NCI-H2196 treated with DMSO at 0.1 percent for 48 hours (cell line): ENCODE measurements around the gene RPL5.
A peak's percentile ranks its signal among the peaks of the same experiment; 100 is the strongest.
"Not testable (repeated sequence)": the region's sequence is repeated elsewhere in the genome, so short reads cannot be mapped to it uniquely, and the experiment has no call there.

Source experiments
- DNase-seq: peaks from one replicate; lab custom pipeline; 2025; ENCODE audit not compliant: unreplicated experiment; lab: John Stamatoyannopoulos, UW

The RPL5 gene

DNA sequence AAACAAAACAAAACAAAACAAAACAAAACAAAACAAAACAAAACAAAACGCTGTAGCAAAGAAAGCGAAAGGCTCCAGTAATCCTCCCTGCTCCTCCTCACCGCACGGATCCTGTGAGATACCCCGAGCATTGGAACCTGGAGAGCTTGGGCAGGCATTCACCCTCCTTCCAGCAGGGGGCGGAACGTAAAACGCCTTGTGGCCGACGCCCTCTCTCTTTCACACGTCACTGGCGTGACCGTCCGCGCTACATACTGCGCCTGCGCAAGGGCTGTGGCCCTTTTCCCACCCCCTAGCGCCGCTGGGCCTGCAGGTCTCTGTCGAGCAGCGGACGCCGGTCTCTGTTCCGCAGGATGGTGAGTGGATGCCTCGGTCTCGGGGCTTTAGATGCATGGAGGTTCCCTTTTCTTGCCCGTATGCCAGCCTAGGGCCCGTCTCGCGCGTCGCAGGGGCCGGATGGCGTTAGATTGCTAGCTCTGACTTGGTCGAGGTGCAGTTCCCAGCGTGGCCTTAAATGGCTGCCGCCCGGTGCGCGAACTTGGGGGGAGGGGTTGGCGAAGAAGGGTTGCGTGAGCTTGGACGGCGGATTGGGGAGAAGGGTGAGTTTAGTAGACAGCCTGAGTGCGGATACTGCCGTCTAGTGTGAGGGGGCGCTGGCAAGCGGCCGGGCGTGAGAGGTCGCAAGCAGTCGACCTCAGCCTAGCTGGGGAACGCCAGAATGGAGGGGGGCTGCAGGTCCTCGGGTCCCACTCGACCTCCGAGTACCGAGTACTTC lies at the start of gene RPL5:
Gene RPL5, plus strand, starts transcription at position 279 of the 775 bp plus-strand sequence. Its CDS starts 75 bp downstream, at position 354.
- peak; percentile 95 for DNase-seq

DNA sequence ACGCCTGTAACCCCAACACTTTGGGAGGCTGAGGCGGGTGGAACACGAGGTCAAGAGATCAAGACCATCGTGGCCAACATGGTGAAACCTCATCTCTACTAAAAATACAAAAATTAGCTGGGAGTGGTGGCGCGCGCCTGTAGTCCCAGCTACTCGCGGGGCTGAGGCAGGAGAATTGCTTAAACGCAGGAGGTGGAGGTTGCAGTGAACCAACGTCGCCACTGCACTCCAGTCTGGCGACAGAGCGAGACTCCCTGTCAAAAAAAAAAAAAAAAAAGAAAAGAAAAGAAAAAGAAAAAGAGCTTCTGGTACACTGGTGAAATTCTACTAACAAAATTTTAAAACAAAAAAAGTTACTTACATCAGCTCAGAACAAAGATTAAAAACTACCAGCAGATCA lies 48.3 kb upstream of the RPL5 start:
- not testable (repeated sequence) for DNase-seq

DNA sequence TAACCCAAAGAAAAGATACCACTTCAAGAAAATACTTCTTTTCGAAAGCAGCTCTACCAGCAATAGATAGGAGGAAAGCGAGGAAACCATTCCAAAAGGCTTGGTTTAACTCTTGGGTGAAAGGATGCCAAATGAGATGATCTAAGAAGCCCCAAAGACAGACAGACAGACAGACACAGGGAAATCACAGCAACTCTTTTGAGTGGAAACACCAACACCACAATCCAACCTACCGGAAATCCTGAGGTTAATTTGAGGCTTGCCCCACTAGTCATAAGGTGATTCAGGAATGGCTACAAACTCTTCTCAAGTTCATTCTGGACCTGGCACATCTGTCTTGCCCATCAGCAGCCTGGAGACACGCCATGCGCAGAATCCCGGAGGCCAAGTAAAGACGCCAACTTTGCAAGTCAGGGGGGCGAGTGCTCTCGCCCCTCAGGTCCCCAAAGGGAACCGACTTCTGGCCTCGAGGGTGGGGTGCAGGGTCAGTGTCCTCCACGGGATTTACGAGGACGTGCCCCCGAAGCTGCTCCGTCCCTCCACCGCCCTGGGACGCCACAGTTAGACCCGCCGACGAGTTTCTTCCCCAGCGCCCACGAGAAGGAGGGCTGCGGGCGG lies 47.7 kb upstream of the RPL5 start:
- DNase-seq, result no peak

DNA sequence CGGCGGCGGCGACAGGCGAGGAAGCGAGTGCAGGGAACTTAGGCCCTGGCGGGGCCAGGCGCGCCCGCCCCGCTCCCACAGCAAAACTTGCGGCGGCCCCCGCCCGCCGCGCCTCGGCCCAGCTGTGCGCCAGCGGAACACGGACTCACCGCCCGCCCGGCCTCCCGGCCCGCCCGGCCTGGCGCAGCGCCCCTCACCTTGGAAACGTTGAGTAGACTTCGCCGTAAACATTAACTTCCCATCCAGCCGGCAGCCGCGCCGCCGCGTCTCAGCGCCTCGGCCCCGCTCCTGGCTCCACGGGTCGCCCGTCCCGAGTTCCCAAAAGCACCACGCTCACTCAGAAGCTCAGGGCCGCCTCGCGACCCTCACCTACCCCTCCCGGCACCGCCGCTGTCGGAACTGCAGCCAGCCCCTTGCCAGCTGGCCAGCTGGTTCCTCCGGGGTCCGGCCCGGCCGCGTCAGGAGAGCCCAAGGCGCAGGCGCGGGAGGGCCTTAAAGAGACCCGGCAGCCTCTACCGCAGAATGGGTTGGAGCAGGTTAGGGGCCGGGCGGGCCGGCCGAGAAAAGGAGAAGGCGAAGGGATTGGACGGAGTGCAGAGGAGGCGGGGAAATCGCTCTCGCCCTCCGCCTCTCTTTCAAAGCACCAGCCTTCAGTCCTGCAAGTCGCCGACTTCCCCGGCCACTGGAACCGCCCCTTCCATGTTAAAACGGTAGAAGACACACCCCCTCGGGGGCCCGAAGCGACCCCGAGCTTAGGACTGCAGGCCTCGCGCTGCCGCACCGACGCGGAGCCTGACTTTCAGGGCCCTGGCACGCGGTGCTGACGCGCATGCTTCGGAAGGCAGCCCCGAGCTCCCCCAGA lies 47.0 kb upstream of the RPL5 start, which contains the start of gene EVI5:
Gene EVI5, minus strand, starts transcription at position 470 of the 862 bp plus-strand sequence. CDS start 48,562 bp downstream, outside the sequence.
- DNase-seq, result peak; percentile 95

DNA sequence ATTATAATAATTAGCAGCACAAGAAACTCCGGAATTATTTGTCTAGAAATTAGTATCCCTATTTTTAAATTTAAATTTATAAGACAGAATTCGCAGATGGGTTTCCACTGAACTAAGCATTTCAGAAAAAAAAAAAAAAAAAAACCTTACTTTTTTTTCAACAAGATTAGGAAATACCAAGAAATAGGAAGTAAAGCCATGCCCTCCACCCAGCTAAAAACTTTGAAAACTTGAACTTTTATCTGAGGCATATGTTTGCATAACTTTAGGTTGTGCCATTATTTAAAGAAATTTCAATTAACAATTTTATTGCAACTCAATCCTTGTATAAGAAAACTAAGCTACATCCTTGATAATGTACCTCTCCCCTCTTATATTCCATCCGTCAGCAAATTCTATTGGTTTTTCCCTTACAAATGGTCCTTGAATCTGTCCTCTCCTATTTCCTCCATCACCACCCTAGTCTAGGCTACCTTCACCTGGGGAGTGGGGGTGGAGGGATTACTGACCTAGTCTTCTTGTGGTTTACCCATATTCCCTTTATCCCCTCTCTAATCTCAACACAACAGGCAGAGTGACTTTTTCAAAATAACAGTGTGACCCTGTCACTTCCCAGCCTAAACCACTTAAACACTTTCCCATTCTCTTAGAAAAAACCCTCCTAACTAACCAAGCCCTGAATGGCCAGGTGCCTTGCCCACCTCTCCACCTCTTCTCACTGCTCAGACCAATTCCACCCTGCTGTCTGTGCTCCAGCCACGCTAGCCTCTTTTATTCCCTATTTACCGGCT lies 45.5 kb upstream of the RPL5 start:
- DNase-seq, result no peak

DNA sequence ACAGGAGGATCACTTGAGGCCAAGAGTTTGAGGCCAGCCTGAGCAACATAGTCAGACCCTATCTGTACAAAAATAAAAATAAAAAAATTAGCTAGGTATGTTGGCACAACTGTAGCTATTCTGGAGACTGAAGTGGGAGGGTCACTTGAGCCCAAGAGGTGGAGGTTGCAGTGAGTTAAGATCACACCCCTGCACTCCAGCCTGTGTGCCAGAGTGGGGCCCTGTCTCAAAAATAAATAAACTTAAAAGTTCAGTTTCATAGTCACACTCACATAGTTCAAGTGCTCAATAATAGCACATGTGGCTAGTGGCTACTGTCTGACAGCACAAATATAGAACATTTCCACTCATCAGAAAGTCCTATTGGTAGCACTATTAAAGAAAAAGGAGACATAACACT lies 41.8 kb upstream of the RPL5 start:
- DNase-seq, result no peak

DNA sequence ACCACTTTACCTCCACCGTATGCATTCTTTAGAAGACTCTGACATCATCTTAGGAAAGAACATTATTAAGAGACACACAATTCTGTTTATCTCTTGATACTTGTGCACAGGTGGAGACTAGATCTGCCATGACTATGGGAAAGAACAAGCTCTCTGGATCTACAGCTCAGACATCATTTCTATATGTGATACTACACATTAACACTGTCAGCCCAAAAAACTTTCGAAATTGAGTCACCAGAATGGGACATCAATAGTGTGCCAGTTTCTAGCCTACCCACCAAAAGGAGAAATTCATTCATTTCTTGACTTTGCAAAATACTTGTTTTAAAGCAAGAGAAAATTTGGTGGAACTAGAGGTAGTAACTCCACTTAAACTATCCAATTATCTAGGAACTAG lies 41.0 kb upstream of the RPL5 start:
- no peak for DNase-seq

DNA sequence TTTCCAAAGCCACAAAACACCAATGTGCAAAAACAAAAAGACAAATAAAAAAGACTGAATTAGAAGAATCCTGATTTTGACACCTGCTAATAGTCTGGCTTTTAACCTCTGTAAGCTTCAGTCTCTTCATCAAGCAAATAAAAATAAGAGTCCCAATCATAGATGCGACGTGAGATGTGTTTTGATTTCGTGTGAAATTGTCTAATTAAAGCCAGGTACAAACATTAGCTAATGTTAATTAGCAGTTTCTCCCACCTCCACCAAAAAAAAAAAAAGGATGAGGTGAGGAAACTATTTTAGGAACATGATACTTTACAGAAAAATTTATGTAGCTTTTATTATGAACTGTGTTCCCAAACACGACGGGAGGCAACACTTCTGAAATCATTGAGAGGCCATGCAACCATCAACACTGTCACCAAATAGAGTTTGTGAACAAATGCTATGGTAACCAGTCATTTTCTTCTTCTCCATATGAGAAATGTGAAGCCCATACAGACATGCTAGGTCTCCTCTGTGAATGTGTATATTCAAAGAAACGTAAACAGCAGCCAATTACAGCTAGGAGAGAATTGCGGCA lies 40.3 kb upstream of the RPL5 start:
- DNase-seq, result no peak

DNA sequence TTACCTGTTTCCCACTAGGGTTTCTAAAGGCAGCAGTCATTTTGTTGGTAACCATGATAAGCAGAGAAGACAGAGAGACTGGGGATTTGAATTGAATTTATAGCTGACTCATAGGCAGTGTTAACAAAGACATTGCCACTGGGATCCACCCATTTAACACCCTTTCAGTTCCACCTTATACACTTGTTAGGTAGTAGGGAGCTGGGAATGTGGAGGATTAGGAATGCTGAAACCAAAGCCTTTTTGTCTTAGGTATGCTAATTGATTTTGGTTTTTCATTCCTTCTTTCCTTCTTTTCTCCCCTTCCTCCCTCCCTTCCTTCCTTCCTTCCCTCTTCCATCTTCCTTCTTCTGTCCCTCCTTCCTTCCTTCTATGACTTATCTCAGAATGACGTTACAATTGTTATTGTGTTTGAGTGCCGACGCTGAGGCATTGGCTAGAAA lies 39.5 kb upstream of the RPL5 start:
- DNase-seq, result no peak

DNA sequence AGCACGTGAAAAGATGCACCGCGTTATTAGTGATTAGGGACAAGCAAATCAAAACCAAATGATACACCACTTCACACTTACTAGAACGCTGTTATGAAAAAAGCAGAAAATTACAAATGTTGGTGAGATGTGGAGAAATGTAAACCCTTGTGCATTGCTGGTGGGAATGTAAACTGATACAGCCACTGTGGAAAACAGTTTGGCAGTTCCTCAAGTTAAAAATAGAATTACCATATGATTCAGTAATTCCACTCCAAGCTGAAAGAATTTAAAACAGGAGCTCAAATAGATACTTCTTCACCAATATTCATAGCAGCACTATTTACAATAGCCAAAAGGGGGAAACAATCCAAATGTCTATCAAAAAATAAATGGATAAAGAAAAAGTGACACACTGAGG lies 36.7 kb upstream of the RPL5 start:
- no peak for DNase-seq

DNA sequence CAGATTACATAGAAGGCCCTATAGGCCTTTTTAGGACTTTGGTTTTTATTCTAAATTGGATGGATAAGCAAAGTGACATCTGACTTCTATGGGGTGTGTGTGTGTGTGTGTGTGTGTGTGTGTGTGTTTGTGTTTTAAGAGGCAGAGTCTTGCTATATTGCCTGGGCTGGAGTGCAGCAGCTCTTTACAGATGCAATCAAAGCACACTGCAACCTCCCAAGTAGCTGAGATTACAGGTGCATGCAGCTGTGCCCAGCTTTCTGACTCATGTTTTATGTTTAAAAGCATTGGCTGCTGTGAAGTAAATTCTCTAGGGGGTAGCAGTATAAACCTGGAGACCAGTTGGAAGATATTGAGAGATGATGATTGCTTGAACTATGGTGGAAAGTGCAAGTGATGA lies 34.5 kb upstream of the RPL5 start:
- no peak for DNase-seq

DNA sequence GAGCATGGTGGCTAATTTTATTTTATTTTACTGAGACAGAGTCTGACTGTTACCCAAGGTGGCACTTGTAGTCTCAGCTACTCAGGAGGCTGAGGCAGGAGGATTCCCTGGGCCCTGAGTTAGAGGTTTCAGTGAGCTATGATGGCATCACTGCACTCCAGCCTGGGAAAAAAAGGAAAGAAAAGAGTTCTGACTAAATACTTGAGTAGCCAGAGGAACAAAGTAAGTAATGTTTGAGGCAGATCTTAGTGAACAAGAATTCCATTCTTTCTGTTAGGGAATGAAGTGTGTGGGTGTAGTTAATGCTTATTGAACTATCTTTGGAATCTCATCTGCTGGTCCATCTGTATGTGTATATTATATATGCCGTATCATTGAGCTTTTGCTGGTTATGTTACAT lies 33.9 kb upstream of the RPL5 start:
- no peak for DNase-seq

DNA sequence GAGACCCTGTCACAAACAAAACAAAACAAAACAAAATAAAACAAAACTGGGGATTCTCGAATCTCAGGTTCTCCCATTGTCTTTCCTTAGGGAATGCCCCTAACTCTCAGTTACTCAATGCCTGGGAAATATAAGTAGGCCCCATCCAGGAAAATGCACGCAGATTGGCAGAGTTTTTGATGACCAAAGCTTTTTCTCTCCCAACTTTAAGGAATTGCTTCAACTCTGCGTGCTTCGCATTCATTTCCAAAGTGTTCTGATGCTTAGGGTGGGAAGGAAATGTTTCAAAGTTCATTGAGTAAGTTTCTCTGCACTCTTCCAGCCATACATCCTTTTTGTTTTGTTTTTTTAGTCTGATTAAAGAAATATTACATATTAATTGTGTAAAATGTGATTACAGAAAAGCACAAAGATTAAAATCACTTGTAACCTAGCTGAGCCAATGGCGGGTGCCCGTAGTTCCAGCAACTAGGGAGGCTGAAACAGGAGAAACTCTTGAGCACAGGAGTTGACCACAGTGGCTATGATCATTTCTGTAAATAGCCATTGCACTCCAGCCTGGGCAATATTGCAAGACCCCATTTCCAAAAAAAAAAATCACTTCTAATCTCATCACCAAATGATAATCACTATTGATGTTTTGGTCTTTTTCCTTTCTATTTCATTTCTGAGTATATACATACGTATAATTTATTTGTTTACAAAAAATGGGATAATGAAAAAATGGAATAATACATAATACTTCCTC lies 28.5 kb upstream of the RPL5 start:
- DNase-seq, result no peak

DNA sequence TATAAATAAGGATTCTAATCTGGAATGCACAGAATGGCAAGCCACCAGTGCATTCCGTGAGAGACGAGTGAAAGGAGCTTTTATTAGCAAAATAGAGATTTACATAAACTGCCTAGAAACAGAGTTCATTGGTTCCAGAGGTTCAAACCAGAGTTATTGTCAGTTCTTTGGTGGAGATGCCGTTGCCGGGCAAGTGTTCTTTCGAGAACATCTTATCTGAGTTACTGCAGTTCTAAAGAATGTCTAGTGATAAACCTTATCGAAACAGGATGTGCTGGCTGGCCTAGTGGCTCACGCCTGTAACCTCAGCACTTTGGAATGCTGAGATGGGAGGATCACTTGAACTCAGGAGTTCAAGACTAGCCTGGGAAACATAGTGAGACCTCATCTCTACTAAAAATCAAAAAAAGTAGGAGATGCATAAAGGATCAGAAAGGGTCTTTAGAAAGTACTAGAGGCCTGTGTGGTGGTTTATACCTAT lies 27.1 kb upstream of the RPL5 start:
- DNase-seq, result no peak

DNA sequence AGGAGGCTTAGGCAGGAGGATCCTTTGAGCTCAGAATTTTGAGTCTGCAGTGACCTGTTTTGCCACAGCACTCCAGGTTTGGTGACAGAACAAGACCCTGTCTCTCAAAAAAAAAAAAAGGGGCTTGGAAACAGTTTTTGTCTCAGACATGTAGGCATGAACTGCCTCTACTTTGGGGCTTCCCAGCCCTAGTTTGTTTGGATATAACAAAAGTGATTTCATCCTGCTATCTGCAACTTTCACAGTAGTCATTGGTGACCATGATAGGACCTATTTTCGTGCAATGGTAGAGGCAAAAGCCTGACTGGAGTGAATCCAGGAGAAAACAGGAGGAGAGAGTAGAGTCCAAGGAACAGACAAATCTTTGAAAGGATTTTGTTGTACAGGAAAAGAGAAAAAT lies 26.6 kb upstream of the RPL5 start:
- DNase-seq, result no peak

DNA sequence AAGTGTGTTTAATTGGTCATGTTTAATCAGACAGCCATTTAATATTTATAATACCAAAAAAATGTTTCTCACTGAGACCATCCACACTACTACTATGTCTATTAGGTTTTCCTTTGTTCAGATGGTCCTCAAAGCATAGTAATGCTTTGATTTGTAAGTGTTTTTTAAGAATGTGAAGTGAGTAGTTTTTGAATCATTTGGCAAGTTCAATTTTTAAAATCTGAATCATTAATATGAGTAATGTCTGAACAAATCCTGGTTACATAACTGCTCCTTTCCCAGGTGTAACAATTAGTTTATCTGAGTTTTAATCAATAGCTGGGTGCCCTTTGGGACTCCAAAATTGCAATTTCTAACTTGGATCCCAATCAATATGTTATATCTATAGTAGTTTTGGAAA lies 23.5 kb upstream of the RPL5 start:
- DNase-seq, result no peak

DNA sequence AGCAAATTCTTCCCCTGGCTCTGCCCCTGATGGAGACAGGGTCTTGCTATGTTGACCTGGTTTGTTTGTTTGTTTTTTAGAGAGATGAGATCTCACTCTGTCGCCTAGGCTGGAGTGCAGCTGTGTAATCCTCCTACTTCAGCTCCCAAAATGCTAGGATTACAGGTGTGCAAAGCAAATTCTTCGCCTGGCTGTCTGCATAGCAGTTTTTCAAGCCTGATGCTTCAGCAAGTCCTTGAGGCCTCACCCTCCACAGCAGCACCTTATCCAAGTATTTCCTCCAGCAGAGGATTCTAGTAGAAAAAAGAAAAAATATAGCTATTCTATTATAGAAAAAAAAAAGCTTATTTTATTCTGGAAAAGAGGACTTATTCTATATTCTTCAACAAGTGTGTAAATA lies 15.1 kb upstream of the RPL5 start:
- DNase-seq, result no peak

DNA sequence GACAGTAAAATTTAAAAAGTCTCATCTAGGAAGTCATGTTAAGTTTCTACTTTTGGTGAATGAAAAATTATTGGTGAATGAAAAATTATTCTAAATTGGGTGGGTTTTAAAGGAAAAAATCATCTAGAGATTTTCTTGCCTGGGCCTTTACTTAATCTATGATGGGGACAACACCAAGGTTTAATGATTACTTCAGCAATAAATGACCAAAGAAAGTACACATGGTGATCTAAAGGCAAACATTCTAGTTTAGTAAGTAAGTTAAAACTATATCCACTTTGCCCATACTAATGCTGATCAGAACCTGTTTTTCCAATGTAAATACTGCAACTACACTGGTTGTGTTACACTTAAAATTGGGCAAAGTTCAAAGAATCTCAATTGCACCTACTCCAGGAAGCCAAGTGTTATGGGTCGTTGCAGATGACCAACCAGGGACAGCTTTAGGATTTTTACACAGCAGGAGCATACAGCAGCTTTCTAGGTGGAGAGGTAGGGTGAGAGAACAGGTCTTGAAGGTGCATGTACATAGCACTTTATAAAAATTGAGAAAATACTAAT lies 14.6 kb upstream of the RPL5 start:
- no peak for DNase-seq

DNA sequence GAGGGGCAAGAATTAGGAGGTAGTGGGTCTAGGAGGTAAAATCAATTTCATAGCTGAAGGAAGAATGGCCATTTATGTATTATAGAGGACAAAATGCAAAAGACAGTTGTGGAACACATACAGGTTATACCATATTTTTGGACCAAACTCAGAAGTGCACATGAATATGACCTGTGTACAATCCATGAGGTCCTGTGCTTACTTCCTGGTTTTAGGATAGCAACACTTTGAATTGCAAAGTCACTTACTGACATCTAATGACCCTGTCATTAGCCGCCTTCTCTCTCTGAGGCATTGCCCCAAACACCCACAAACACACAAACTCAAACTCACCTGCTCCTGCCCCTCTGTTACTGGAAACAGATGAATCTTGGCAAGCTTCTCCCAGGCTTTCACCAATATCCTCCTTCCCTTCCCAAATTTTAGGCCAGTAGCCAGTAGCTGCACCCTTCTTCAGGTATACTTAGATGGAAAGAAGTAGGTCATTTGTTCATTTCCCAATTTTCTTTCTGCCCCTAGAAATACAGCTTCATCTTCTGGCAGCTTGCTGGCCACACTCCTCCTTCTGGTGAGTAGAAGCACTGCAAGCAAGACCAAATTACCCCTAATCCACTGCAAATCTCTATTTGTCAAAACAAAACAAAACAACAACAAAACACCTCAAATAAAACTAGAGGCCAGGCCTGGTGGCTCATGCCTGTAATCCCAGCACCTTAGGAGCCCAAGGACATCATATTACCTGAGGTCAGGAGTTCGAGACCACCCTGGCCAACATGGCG lies 13.7 kb upstream of the RPL5 start:
- no peak for DNase-seq
